GM21717 (cell line): Measurements from ENCODE around the gene CCDC178.
"Not testable (repeated sequence)": the region's sequence is repeated elsewhere in the genome, so short reads cannot be mapped to it uniquely, and the experiment has no call there.

ENCODE experiments used
- ATAC-seq: cut with Tn5 transposase; IDR thresholded peaks from one replicate; pipeline ENCODE4 v1.9.1; 2021; ENCODE audit warnings: mild to moderate bottlenecking, moderate library complexity; ENCODE audit not compliant: unreplicated experiment

CCDC178 gene, protein sequence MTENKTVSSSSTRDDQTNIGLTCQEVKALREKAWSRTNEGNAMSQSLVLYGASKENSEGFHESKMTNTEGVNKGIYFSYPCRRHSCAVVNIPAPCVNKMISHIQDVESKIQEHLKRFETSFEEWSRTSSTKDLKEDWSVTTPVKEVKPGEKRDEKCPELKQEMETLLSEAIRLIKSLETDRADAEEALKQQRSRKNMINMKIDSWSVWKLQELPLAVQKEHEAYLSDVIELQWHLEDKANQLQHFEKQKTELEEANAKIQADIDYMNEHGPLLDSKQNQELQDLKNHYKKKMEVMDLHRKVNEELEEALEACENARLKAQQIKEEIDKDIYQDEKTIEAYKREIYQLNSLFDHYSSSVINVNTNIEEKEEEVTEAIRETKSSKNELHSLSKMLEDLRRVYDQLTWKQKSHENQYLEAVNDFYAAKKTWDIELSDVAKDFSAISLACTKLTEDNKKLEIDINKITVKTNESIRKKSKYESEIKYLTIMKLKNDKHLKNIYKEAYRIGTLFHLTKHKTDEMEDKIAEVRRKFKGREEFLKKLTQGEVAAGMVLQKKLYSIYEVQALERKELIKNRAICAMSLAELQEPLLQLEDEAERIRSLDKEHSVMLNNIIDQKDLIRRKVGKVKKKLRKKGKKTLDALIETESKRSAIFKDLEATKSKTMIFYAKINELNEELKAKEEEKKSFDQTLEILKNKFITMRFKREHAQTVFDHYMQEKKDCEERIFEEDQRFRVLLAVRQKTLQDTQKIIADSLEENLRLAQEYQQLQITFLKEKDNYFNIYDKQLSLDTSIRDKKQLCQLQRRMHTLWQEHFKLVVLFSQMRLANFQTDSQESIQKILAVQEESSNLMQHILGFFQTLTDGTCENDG

DNA sequence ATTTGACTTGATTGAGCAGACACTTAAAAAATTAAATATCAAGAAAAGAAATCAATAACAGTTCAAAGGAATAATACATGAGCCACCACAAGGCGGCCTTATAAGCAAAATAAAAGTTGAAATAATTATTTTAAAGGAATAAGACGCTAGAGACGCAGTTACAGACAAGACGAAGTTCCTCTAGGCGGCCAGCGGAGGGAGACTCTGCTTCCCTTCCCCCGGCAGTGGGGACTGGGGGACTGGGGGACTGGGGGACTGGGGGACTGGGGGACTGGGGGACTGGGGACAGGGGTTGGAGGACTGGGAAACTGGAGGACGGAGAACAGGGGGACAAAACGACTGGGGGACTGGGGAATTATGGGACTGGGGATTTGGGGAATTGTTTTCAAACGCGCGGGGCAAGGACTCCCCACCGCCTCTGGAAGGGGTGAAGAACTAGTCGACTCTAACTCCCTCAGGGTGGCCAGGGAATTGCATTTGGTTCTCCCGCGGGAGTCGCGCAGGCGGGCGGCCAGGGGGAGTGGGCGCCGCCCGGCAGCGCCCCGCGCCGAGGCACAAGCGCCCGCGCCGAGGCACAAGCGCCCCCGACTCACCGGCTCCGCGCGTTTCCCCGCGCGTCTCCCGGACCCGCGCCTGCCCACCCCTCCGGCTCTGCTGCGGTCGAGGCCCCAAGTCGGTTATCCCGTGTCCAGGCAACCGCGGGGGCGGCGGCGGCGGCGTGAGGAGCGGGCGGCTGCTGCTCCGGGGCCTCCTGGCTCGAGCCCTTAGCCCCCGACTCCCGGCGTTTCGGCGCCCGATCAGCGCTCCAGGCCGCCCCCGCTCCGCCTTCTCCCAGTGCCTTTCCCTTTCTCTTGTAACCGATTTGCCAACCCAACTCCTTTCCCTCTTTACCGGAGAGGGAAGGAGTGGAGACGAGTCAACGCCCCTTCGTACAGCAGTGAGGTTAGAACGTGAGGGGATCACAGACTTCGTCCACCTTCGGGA, at the start of gene CCDC178:
TSS of gene CCDC178 (minus strand) at position 662 of the 984 bp plus-strand sequence. CDS start 28,633 bp downstream, outside the sequence.
- no peak for ATAC-seq

DNA sequence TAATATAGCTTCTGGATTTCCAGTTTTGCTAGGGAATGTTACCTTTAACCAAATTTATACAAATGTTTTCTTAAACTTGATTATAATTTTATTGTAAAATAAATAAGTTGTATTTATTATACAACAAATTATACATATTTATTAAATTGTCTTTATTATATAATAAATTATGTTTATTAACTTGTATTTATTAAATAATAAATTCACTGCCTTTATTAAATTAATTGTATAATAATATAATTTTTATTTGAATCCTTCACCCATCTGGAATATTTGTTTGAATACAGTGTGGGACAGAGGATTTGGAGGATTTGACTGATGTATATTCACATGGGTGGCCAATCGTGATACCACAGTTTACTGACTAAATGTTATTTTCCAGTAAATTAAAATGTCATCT, 43.4 kb upstream of the CCDC178 start:
- no peak for ATAC-seq

DNA sequence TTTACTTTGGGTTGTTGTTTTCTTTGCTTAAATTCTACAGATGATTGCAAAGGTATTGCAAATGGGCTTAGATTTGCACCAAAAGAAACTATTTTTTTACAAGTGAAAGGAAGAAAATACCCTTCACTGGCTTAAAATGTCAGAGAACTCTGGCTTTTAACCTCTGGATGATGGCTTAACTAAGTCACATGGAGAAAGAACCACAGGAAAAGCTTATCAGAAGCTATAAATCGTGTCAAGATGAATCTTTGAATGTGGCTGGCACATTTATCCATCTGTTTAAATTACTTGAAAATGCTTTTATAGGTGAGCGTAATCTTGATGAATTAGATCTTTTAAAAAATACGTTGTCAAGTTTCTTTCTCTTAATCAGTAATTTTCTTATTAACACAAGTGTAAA, 32.0 kb upstream of the CCDC178 start:
- ATAC-seq = no peak

DNA sequence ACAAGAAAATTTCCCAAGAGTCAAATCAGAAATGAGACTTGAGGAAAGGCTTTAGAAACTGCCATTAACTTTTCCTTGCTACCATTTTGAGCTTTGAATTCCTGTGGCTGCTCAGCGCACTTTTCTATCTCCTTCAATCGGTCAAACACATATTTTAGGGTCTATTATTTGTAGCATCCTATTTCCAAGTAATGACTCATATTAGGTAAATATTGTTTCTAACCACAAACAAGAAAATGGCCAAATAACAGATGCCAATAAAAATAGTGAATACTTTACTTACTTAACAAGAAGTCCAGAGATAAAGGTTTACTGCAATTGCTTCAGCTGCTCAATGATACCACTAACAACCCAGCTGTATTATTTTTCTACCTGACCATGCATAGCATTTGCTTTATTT, 29.7 kb upstream of the CCDC178 start:
- ATAC-seq = no peak

DNA sequence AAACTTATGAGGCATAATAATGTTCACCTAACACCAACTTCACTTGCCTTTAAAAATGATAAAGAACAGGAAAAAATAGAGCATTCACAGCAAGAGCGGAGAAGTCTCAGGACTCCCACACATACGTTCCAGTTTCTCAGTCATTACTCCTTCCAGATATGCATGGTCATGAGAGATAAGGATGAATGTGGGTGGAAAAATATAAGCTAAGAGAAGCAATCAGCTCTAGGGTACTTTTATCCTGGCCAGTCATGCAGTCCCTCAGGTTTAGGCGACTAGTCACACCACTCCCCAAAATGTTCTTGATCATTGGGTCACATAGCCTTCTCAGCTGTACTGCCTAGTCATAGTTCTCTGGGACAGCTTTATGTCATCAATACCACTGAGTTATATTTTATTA, 29.2 kb upstream of the CCDC178 start:
- ATAC-seq = no peak

DNA sequence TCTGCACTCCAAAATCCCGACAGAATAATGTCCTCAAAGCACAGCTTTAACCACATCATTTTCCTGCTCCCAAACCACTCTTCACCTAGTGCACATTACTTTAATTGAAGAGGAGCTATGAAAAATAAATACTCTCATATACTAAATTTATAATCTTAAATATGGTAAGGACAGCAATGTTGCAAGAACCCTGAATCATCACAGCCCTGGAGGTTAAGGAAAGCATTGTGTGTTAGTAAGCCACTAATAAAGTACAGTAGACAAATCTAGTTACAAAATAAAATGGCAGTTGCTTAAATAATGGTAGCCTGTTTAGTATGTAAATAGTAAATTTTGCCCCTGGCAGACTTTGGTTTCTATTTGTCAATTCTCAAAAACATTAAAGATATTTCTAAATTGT, 27.0 kb upstream of the CCDC178 start:
- ATAC-seq = no peak

DNA sequence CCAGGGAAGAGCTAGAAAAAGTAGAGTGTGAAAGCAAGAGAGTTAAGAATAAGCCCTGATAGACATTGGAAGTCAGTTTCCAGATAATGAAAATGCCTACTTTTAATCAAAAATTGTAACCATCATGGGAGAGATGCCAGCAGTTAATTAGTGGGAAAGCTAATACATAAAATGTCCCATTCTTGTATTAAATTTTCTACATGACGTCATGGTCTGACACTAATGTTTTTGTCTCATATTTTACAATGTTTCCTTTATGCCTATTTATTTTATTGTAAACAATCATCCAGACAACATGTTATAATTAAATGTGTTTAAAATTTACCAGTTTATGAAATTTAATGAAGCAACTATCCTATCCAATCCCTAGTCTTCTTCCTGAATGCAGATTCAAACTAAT, 26.3 kb upstream of the CCDC178 start:
- ATAC-seq = no peak

DNA sequence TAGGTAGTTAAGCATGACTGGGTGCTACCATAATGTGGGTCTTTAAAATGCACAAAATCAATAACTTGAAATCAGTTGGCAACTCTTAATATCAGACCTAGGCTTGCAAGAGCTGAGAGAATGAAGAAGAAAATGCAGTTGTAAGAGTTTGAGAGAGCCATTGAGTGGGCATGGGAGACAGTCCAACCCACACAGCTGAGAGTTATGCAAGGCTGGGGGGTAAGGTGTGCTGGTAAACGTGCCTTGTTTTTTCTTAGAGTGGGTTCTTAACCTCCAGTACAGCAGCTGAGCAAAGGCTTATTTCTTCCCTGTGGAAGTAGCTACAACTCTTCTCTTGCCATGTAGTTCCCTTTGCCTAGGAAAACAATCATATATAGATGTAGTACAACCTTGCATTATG, 20.2 kb upstream of the CCDC178 start:
- no peak for ATAC-seq

DNA sequence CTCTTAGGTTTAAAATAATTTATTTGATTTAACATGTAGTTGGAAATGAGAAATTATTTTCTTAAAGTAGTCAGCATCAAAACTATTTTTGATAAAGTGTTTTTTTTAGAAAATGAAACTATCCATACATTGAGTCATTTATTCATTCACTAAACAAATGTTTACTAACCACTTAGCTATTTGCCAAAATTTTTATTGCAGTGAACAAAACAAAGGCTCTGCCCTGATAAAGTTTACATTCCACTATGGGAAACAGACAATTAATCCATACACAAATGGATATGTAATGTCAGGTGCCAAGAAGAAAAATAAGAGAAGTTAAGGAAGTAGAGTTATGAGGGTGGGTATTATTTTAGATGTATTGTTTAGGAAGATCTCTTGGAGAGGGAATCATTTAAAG, 19.1 kb upstream of the CCDC178 start:
- no peak for ATAC-seq

DNA sequence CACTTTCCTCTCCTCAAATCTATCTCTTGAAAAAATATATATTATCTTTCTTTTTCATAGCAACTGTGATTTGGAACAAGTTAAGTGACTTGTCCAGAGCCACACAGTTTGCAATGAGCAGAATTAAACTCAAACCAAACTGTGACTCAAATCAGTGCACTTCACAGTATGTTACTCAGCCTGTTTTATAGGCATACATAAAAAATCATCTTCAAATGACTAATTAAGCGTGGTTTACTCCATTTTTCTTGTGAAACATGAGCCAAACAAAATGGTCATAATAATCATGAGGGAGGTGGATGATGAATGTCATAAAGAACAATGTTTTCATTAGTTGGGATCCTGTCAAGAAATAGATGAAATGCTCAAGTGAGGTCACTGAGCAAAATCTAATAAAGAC, 6.1 kb upstream of the CCDC178 start:
- no peak for ATAC-seq

DNA sequence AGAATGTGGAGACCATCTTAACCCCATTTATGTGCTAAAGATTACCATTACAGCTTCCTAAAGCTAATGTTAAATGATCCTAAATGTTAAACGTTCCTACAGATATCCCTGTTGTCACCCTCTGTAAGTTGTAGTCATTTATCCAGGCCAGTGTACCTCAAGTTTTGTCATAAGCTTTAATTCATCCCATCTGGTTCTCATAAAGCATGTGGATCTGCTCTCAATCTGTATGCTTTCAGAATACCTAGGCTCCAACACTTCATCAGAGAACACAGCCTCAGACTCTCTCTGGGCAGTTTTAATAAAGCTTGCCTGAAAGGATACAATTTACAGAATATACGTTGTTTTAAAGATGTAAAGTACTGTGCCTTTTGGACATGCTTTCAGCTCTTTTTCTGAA, 4.2 kb upstream of the CCDC178 start:
- ATAC-seq = no peak

DNA sequence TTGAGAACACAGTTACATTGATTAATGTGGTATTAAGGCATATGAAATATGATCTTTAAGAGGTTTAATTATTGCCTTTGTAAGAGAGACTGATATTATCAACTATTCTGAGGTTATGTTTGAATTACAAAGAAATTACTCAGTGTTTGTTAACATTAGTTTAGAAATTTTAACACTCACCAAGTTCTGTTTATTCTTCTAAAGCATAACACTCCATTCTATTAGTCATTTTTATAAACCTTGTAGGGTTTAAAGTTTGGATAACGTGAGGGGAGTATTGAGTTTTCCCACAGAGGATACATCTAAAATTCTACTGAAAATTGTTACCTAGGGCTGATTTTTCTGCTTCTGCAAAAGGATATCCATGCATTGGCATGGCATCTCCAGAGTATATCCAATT, 7.7 kb downstream of the CCDC178 start:
- ATAC-seq = no peak

DNA sequence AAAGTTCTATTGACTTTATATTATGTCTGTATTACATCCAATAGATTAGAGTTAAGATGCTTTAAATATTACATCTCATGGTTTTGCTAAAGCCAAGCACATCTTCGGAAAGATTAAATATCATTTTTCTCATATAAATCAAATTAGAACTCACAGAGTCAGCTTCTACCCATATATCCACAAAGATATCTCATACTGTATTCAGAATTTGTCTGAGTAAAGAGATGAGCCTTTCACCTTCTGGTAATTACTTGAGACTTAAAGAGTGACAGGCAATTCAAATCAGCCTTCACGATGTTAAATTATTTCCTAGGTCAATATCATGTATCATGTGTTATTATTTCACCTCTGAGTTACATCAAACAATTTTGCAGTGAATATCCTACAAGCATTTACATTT, 13.0 kb downstream of the CCDC178 start:
- ATAC-seq = no peak

DNA sequence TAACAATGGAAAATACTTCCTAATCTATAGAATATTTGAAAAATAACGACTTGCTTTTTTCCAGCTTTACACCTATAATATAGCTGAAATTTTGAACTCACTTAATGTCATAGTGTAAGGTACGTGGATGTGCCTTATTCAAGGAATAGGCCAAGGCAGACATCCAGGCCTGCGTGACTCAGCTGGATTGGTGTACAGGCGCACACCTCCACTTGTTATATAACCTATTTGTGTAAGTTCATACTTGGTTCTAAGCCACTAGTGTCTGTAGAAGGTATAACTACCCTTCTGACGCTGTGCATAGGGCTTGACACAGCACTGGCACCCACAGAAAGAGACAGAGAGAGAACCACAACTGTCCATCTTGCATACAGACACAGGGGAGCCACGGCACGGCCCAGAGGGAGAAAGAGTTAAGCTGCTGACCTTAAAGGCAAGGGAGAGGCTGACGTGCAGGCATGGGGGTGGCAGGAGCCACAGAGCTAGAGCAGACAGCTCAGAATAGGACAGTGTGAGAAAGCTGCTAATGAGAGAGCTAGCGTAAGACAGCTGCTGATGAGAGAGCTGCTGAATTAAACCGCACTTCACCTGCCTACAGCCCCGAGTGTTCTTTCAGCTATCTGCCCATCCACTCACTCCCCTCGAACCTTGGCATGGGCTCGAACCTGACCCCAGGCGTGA, 16.1 kb downstream of the CCDC178 start:
- ATAC-seq = no peak

DNA sequence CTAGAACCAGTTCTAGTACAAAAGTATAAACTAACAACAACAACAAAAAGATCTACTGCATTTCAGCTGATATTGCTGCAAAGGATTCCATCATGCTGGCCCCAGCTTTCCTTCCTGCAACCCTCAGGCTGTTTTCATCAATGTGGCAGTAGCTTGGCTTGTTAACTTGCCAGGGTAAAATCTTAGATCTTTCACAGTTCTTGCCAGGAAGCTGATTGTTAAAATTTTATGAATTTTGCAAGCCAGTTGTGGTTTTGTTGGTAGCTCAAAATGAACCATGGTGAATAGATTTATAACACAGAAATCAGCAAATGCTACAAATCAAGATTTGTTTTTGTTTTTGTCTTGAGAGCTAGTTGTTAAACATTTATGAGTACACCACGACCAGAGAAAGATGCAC, 19.3 kb downstream of the CCDC178 start:
- no peak for ATAC-seq

DNA sequence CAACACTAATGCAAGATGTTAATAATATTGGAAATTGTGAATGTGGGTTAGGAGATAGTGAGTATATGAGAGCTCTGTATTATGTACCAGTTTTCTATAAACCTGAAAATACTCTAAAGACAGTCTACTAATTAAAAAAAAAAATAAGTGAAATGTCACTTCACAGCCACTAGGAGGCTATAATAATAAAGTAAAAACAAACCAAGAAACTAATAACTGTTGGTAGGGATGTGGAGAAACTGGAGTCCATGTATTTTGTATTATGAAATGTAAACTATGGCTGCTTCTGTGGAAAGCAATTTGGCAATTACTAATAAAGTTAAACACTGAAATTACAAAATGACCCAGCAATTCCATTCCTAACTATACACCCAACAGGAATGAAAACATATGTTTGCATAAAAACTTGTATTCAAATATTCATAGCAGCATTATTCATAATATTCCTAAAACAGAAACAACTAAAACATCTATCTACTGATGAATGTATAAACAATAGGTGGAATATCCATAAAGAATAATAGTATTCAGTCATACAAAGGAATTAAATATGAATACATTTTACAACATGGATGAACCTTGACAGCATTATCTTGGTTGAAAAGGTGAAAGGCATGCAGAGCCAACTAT, 36.2 kb downstream of the CCDC178 start:
- ATAC-seq = no peak

DNA sequence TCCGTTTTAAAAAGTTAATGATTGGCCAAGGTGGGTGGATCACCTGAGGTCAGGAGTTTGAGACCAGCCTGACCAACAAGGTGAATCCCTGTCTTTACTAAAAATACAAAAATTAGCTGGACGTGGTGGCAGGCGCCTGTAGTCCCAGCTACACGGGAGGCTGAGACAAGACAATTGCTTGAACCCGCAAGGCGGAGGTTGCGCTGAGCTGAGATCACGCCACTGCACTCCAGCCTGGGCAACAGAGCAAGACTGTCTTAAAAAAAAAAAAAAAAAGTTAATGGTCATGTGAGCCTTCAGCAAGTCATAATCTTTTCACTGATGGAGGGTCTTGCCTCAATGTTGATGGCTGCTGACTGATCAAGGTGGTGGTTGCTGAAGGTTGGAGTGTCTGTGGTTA, 41.6 kb downstream of the CCDC178 start:
- ATAC-seq = not testable (repeated sequence)

DNA sequence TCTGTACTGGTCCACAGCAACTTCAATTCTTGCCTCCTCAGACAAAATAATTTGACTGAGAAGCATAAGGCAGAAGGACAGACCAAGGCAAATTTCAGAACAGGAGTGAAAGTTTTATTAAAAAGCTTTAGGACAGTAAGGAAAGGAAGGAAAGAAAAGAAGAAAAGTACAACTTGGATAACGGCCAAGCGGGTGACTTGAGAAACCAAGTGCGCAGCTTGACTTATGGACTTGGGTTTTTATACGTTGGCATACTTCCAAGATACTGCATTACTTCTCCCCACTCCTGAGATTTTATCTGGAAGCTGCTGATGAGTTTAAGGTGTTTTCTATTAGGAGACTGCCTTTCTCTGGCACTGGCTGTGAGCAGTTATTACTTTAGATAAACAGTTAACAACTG, 64.7 kb downstream of the CCDC178 start:
- ATAC-seq = no peak

DNA sequence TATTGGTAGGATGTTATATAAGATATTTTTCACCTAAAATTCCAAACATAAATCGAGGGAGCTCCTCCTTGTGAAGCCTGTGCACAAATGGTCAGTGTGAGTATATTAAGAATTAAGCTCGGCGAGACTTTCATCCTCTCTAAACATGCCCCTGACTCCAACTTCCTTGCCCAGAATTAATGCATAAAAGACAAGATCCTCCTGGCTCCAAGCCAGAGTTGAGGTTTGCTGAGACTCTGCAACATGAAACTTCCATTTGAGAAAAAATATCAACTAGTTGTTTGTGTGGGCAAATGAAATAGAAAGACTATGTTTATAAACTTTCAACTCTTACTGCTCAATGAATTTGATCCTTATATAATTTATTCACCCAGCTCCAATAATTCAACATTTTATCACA, 68.1 kb downstream of the CCDC178 start:
- no peak for ATAC-seq
